Aortic smooth muscle cell (primary cell): ENCODE measurements around the gene ATP5F1C. TPM values are rescaled to one million over a fixed set of nuclear protein-coding genes. Genes with fewer than 3 reads are reported as not detected.

Source experiments
- total RNA-seq: library from RNA; depleted of rRNA; stranded (reverse); fragments of >200 nt; gene quantifications from 2 replicates; pipeline ENCODE4 v1.2.3, GENCODE V29; 2014

ATP5F1C gene
- 227 and 269 TPM in 2 replicates for total RNA-seq

GRCh38 chr10:7787857-7788638, at the start of gene ATP5F1C, which contains the start of gene KIN:
Gene ATP5F1C (plus strand): TSS chr10:7788177. CDS start chr10:7788208, 31 bp downstream.
Gene KIN (minus strand): TSS chr10:7787993. CDS start chr10:7787933, 60 bp downstream.

GRCh38 chr10:7818295-7819120, 30.5 kb downstream of the ATP5F1C start, which contains the start of gene TAF3:
Gene TAF3 (plus strand): TSS chr10:7818505. CDS start chr10:7818710, 205 bp downstream.

Other genes with a start within 250 kb of the ATP5F1C start
- gene ITIH5, start 121.2 kb upstream of the ATP5F1C start, total RNA-seq = 0.13 and 0.19 TPM in 2 replicates
- 0.06 and 0.13 TPM in 2 replicates for gene ITIH2, start 84.9 kb upstream of the ATP5F1C start, total RNA-seq
- 4.9 and 6.7 TPM in 2 replicates for gene KIN, start 184 bp upstream of the ATP5F1C start, total RNA-seq
- gene TAF3, start 30.3 kb downstream of the ATP5F1C start, total RNA-seq = 1.5 and 1.6 TPM in 2 replicates